ENCODE data around the gene FSTL3. TPM values are rescaled to one million over a fixed set of nuclear protein-coding genes. Genes with fewer than 3 reads are reported as not detected.

The FSTL3 gene
- total RNA-seq, 2 donors from 2014 or later, result 64.4 to 437 TPM

- Histone ChIP-seq H3K27ac (peak within 1 kb of the TSS; percentile 63 to 72), H3K4me1 (peaks cover 0 to 20% of the 10 kb centered on the region in 2 donors)
Observed at GRCh38 chr19:633068-633785, 43.0 kb upstream of the FSTL3 start, which contains the start of gene POLRMT. Gene POLRMT, minus strand, starts transcription at chr19:633537. Its CDS starts 25 bp downstream, at chr19:633512.

DNA sequence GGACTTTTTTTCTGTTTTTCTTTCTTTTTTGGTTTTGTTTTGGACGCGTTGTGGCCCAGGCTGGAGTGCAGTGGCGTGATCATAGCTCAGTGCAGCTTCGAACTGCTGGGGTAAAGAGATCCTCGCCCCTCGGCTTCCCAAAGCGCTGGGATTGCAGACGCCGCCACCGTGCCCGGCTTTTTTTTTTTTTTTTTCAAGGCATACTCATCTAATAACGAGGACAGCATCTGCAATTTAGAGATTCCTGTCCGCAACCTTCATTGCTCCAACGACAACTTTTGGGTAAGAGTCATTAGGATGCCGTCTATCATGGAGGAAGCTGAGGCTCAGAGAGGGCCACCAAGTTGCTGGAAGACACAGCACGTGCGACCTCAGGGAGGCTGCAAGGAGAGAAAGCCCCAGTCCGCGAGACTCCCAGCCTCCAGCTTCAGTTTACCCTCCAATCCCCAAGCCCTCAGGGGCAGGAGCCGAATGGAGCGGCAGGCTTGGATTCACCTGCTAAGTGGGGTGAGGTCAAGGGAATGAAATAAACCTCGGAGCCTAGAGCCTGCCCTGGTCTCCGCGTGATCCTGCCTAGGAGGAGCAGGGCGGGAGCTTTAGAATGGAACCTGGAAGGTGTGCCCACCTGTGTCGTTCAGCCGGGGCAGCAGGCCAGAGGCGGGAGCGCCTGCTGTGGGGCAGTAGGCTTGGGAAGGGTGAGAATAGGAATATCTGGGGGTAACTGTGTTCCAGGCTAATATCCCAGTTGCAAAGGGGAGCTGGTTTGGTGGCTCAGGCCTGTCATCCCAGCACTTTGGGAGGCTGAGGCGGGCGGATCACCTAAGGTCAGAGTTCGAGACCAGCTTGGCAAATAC lies 42.2 kb upstream of the FSTL3 start:
- no peaks in the 10 kb centered on the region for H3K27me3 ChIP-seq
- TF ChIP-seq, protein P1, sequence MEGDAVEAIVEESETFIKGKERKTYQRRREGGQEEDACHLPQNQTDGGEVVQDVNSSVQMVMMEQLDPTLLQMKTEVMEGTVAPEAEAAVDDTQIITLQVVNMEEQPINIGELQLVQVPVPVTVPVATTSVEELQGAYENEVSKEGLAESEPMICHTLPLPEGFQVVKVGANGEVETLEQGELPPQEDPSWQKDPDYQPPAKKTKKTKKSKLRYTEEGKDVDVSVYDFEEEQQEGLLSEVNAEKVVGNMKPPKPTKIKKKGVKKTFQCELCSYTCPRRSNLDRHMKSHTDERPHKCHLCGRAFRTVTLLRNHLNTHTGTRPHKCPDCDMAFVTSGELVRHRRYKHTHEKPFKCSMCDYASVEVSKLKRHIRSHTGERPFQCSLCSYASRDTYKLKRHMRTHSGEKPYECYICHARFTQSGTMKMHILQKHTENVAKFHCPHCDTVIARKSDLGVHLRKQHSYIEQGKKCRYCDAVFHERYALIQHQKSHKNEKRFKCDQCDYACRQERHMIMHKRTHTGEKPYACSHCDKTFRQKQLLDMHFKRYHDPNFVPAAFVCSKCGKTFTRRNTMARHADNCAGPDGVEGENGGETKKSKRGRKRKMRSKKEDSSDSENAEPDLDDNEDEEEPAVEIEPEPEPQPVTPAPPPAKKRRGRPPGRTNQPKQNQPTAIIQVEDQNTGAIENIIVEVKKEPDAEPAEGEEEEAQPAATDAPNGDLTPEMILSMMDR (IDR thresholded peaks at IDR 0.05), result no peak
- H3K36me3 ChIP-seq, result peaks cover 6% of the 10 kb centered on the region
- H3K27ac ChIP-seq, result peak overlapping the region; percentile 62 to 63
- no peaks in the 10 kb centered on the region for H3K9me3 ChIP-seq
- H3K4me1 ChIP-seq, result peaks cover 0 to 25% of the 10 kb centered on the region in 2 donors
- no peak for DNase-seq (ENCODE audit: low spot score)
- H3K4me3 ChIP-seq, result peak overlapping the region; percentile 92 to 96

More at GRCh38 chr19:633068-633785, 43.0 kb upstream of the FSTL3 start, which contains the start of gene POLRMT:
- Histone ChIP-seq H3K27me3 (no peaks in the 10 kb centered on the region), H3K4me3 (peak within 1 kb of the TSS; percentile 92 to 96), H3K9me3 (no peaks in the 10 kb centered on the region), H3K36me3 (peaks cover 10% of the 10 kb centered on the region)
- TF ChIP-seq, protein P1 (IDR thresholded peaks at IDR 0.05), result no peak
- peak; percentile 99 for DNase-seq (ENCODE audit: low spot score)

- H3K4me3 ChIP-seq, result no peak overlapping the region
- DNase-seq (ENCODE audit: low spot score), result no peak
- no peaks in the 10 kb centered on the region for H3K27me3 ChIP-seq
- H3K36me3 ChIP-seq, result no peaks in the 10 kb centered on the region
- no peaks in the 10 kb centered on the region for H3K9me3 ChIP-seq
- no peak overlapping the region for H3K27ac ChIP-seq
- peaks cover 0 to 32% of the 10 kb centered on the region in 2 donors for H3K4me1 ChIP-seq
- TF ChIP-seq, protein P1 (IDR thresholded peaks at IDR 0.05), result no peak
Observed at GRCh38 chr19:634975-635652, 41.1 kb upstream of the FSTL3 start.

GRCh38 chr19:638906-639252 lies 37.3 kb upstream of the FSTL3 start:
- Histone ChIP-seq H3K27ac (no peak overlapping the region), H3K9me3 (no peaks in the 10 kb centered on the region), H3K4me1 (peaks cover 0 to 21% of the 10 kb centered on the region in 2 donors), H3K36me3 (no peaks in the 10 kb centered on the region), H3K4me3 (peak overlapping the region; percentile 24 to 56), H3K27me3 (no peaks in the 10 kb centered on the region)
- DNase-seq (ENCODE audit: low spot score), result no peak
- TF ChIP-seq, protein P1 (IDR thresholded peaks at IDR 0.05), result no peak

- DNase-seq (ENCODE audit: low spot score), result peak; percentile 93
- Histone ChIP-seq H3K27me3 (no peaks in the 10 kb centered on the region), H3K4me3 (peak within 1 kb of the TSS; percentile 29 to 56), H3K4me1 (peaks cover 0 to 15% of the 10 kb centered on the region in 2 donors), H3K27ac (peak within 1 kb of the TSS in 1 of 2 donors; percentile 22), H3K9me3 (no peaks in the 10 kb centered on the region), H3K36me3 (no peaks in the 10 kb centered on the region)
- TF ChIP-seq, protein P1 (IDR thresholded peaks at IDR 0.05), result no peak
Observed at GRCh38 chr19:639253-640160, 36.7 kb upstream of the FSTL3 start, which contains the start of gene FGF22. Gene FGF22, plus strand, starts transcription at chr19:639879. Its CDS starts 47 bp downstream, at chr19:639926.
